ENCODE measurements around the gene CLDND1.

The CLDND1 gene

GRCh38 chr3:98551754-98552153 lies 29.1 kb upstream of the CLDND1 start:
- no peak for DNase-seq (ENCODE audit: low spot score)

DNA sequence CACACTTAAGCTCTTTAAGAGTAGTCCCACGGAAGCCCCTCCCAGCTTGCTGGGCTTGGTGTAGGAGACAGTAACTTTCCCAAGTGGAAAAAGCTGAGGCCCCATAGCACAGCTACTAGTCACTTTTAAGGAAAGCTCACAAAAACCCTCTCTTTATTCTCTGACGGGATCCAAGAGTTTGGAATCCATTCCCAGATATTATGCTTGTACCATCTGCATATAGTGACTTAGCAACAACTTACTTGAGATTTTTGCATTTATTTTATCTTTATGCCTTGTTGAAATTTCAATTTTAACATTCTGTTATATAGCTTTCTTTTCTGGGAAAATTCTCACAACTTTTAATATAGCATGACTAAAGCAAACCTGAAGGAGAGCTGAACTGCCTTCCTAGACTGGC lies 28.5 kb upstream of the CLDND1 start:
- DNase-seq (ENCODE audit: low spot score): no peak

DNA sequence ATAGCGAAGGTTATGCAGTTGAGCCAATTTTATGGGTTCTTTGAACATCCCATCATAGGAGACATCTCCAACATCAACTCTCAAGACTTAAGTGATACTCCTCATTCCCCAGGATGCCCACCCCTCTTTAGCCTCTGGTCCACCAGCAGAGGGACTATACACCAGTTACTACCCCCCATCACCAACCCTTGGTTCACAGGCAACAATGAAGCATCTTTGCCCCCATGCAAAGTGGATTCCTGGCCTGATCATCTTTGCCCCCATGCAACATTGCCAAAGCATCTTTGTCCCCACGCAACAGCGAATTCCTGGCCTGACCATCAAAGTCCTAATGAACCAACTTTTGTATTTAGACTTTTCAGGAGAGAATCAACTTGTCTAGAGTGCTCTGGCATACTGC lies 28.1 kb upstream of the CLDND1 start:
- no peak for DNase-seq (ENCODE audit: low spot score)

DNA sequence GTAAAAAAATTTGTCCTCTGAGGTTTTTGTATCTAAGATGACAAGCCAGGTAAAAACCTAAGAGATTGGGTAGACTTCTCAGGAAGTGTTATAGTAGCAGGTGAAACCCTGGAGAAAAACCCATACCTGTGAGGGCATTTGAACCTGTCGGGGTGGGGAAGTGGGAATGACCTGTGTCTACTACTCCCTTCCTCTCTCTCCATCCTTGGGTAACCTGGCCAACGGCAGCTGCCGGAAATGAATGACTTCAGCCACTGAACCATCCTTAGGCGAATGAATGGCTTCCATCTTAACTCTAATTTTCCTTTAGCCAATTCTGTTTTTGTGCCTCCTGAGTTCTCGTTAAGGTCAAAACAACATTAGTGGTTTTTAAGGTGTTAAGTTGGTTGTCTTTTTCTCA lies 25.8 kb upstream of the CLDND1 start:
- no peak for DNase-seq (ENCODE audit: low spot score)

- DNase-seq (ENCODE audit: low spot score): no peak
Measured at GRCh38 chr3:98545940-98546339, 23.2 kb upstream of the CLDND1 start.

DNA sequence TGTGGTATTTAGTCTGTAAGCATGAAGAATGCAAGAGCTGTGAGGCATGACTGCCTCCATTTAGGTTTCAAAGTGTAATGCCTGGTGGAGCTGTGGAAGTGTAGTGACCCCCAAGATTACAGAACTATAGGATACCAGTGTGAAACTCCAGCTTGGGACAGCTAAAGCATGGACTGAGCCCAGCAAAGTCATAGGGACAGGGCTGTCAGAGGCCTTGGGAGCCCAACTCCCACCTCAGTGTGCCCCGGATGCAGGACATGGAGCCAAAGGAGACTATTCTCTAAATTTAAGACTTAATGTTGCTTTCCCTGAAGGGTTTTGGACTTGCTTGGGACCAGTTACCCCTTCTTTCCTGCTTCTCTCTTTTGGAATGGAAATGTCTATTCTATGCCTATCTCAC lies 19.9 kb upstream of the CLDND1 start:
- DNase-seq (ENCODE audit: low spot score): no peak

DNA sequence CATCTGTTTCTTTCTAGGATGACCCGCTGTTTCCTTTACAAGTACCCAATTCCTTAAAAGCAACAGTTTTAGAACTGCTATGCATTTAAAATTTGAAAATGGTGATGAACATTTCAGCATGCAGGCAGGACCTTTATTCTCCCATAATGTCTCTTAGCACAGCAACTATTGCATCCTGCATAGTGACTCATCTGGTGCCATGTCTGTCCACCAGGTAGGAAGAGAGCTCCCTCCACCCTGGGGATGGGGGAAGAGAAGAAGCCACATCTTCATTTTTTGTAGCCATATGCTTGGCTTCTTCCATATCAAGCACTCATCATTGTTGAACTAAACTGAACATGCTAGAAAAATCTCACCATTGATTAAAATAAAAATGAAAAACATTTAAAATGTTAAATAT lies 19.0 kb upstream of the CLDND1 start:
- DNase-seq (ENCODE audit: low spot score): no peak

DNA sequence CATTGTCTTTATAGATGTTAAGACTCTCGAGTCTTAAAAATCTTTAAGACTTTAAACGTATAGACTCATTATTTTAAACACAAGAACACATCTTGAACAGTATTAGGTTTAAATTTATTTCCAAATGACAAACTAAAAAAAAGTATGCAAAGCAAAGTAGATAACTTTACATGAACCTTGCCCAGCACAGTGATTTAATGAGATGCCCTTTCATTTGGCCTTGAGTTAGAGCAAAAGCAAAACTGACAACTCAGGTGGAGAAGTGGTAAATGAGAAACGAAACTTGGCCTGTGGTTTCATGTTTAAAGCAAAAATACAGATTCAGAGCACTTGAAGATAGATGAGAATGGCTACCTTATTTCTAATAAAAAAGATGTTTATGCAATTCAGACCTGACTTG lies 17.6 kb upstream of the CLDND1 start:
- no peak for DNase-seq (ENCODE audit: low spot score)

DNA sequence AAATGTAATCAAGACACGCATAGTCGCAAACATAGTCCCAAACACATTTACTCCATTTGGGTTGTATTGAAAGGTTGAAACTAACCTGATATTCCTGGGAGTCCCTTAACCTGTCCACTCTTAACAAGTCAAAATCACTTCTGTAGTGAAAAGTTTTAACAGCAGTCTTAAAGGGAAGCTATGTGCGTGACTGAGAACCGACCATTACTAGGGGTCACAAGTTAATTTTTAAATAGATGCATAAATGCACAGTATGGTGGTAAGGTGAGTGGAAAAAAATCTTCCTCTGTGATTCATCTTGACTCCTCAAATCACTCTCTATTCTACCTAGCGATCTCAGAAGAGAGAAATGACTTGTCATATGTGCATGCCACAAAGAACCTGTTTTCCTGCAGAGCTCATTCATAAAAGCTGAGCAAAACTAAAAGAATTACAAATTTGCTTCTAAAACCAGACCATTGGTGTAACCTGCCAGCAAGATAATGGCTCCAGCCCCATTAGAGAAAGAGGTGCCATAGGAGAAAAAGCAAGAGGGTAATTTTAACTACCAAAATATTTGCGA lies 13.8 kb upstream of the CLDND1 start:
- no peak for DNase-seq (ENCODE audit: low spot score)

DNA sequence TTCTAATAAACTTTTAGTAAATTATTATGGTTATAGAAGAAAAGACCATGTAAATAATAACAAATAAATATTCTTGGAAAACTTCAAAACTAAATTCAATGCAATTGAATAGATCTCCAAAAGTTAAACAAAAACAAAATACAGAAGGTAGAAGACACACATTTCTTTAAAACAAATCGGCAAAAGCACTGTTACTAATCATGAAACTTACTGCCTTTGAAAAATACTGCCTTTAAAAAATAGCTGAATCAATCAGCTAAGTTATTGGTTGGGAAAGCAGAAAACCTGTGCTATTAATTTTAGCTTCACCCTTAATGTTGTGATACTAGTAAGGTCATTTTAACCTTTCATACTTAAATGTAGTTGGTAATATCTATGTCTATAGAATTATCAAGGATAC lies 12.0 kb upstream of the CLDND1 start:
- DNase-seq (ENCODE audit: low spot score): no peak

DNA sequence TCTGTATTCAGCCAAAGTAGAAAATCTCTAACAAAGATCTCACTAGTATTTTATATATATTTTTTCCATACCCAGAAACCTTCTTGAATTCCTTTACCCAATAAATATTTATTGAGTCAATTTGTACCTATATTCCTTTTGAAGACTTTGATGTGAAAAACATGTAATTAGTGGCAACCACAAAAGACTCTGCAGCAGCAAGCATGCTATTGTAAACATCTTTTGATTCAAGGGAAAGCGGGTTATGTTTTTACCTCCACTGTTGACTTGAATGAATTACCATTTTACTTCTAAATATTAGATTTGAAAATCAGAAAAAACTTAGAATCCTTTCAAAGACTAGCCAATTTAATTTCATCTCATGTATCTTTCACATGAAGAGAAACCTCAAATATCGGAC lies 11.5 kb upstream of the CLDND1 start:
- DNase-seq (ENCODE audit: low spot score): no peak

GRCh38 chr3:98532709-98533571 lies 10.2 kb upstream of the CLDND1 start:
- DNase-seq (ENCODE audit: low spot score): no peak

DNA sequence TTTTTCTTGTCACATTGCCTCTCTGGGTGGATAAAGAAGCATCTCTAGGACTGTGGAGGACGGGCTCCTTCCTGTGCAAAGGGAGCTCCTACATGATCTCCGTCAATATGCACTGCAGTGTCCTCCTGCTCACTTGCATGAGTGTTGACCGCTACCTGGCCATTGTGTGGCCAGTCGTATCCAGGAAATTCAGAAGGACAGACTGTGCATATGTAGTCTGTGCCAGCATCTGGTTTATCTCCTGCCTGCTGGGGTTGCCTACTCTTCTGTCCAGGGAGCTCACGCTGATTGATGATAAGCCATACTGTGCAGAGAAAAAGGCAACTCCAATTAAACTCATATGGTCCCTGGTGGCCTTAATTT lies 9.6 kb upstream of the CLDND1 start:
- no peak for DNase-seq (ENCODE audit: low spot score)

- no peak for DNase-seq (ENCODE audit: low spot score)
Measured at GRCh38 chr3:98531622-98532274, 9.0 kb upstream of the CLDND1 start, which contains the start of gene GPR15. Gene GPR15 (plus strand): TSS chr3:98531978. CDS start chr3:98532034, 56 bp downstream.

DNA sequence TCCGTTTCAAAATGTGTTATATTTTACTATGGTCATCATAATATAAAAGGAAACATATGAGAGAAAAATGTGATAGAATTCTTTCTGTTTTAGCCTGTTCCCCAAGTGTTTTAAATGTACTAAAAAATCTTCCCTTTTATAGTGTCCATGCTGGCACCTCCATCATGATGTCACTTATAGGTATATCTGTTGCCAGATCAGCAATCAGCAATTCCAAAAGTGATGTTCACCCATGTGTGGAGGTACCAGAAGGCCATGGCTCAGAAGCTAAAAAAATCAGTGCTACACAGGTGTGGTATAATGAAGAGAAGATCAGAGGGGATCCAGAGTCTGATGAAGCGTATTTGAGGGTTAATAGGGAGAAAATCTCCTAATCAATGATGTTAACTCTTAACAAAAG lies 8.0 kb upstream of the CLDND1 start:
- no peak for DNase-seq (ENCODE audit: low spot score)

DNA sequence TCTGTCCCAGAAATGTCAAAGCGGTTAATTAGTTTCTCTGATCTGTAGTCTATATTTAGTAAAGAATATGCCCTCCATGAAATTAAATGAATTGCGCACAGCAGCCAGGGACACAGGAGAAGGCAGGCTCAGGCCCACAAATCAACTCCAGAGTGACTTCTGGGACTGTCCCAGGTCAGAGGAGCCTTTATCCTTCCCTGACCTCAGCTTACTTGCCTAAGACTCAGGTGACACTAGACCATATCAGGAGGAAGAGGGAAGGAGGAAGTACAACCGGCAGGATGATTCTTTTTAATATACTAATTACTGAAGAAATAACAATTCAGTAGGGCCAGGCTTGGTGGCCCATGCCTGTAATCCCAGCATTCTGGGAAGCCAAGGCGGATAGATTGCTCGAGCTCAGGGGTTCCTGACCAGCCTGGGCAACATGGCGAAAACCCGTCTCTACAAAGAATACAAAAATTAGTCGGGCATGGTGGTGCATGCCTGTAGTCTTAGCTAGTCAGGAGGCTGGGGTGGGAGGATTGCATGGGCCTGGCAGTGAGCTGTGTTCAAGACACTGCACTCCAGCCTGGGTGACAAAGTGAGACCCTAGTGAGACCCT lies 7.3 kb upstream of the CLDND1 start:
- DNase-seq (ENCODE audit: low spot score): no peak

DNA sequence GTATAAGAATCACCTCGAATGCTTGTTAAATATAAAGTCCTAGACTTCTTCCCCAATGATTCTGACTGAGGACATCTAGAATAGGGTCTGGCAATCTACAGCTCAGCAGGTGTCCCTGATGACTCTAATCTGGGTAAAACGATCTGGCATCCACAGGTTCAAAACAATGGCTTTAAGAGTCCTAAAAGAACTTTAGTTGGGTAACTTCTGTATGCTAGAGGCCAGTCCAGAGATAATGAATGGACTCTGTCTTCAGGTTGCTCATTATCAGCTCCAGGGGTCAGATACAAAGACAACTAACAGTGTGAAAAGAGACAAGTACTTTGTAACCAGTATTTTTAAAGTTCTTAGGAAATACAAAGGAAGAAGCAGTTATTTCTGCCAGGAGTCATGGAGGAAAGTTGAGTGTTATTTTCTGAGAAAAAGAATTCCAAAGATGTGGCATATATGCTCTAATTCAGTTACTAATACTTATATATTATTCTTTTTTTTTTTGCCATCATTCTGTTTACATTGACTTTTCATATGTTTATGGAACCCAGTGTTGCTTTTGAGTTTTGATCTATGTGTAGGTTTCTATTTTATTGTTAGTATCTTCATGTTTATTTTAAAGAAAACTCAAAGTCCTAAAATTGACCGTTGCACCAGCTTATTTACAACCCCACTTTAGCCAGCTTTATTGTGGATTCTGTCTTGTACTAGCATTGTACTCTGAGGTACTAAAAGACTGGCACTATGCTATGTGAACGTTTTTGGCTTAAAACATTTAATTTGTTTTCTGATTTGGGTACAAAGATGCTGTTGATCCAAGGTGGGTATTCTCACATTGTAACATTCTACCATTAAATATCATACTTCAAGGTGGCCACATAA lies 6.0 kb upstream of the CLDND1 start:
- DNase-seq (ENCODE audit: low spot score): no peak

DNA sequence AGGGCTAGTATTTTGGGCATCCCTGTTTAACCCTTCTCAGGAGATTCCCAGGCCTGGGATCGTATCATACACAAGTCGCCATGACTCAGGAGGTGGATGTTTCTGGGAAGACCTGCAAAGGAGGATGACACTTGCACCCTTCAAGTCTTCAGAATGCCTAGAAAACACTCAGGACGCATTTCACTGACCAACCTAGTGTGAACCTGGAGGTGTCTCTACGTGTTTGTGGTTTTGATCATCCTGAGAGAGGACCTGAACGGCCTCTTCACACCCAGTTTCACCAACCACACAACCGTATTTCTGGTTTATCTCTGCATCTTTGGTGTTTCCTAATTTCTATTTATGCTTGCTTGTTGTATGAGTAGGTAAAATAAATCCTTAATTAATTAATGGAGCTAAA lies 2.8 kb upstream of the CLDND1 start:
- DNase-seq (ENCODE audit: low spot score): no peak

DNA sequence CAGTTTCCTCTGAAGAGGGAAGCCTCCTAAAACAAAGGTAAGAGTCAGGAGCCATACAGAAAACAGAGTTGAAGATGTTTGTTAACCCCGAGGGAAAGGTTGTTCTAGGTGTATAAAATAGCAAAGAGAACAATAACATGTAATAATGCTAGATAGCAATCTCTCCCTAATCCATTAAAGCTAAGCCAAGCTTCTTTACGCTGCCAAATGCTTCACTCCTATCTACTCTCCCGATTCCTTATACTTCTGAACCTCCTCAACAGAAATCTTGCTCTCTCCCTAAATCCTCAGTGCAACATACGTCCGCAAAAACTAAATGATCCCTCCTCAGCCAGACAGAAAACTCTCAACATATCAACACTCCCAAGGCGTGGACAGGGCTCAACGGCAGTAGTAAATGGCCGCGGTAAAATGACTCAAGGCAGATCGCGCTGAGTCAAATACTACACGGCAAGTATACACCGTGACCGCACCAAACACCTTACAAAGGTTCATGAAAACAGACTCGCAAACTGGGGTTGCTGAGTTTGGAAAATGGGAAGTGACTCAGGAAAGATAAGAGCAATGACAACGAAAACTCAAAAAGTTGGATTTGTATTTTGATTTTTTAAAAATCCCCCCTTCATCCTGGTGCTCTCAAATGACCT lies 682 bp downstream of the CLDND1 start:
- peak; percentile 53 for DNase-seq (ENCODE audit: low spot score)

DNA sequence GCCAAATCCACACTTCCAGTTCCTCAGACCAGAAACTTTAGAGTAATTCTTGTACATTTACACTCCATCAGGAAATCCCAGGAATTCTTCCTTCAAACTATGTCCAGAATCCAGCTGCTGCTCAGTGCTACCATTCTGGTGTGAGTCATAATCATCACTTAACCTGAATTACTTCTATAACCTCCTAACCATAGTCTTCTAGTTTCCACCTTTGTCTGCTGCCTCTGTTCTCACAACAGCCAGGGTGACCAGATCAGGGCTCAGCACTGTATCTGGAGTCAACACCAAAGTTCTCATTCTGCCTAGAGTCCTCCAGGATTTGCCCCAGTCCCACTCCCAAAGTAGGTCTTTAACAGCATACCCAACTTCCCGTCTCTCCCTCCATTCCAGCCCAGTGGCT lies 3.4 kb downstream of the CLDND1 start:
- no peak for DNase-seq (ENCODE audit: low spot score)

DNA sequence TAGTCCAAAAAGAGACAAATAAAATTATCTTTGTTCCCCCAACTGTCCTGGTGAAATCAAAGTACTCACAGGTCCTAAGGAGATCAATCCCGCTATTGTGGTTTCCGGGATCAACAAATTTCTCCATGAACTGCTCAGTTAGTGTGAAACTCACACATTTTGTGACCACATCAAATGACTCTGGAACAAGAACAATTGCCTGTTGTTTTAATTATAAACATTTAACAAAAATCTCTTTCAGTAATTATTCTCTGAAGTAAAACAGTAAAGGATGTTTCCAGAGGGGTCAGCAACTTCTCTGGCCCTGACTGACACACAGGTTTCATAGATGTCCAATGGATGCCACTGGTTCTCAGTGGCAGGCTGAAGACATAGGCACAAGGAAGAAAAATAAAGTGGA lies 3.9 kb downstream of the CLDND1 start:
- no peak for DNase-seq (ENCODE audit: low spot score)

- DNase-seq (ENCODE audit: low spot score): no peak
Measured at GRCh38 chr3:98514948-98515347, 7.8 kb downstream of the CLDND1 start.
